Neuronal stem cell (in vitro differentiated cells): ENCODE measurements around the gene PDGFA.

ENCODE experiments used
- DNase-seq: peaks from one replicate; pipeline ENCODE4 v3.0.0-alpha.2; 2013; ENCODE audit warnings: low spot score
- H2AFZ ChIP-seq: one replicate; pipeline ENCODE4 v1.6.1; 2013; ENCODE audit warnings: mild to moderate bottlenecking, low read length, inconsistent platforms
- H2AK5ac ChIP-seq: 2 replicates; pipeline ENCODE4 v1.6.1; 2013; ENCODE audit warnings: low read depth, mild to moderate bottlenecking, inconsistent platforms, low read length, moderate library complexity, mixed read lengths
- H2BK120ac ChIP-seq: 2 replicates; pipeline ENCODE4 v1.6.1; 2013; ENCODE audit warnings: low read depth, mild to moderate bottlenecking, inconsistent platforms, low read length, moderate library complexity, mixed read lengths
- H2BK12ac ChIP-seq: one replicate; pipeline ENCODE4 v1.6.1; 2013; ENCODE audit warnings: low read length, inconsistent platforms
- H2BK15ac ChIP-seq: 2 replicates; pipeline ENCODE4 v1.6.1; 2013; ENCODE audit warnings: mild to moderate bottlenecking, low read length, inconsistent platforms, mixed read lengths
- H2BK5ac ChIP-seq: one replicate; pipeline ENCODE4 v1.6.1; 2013; ENCODE audit warnings: inconsistent platforms, mild to moderate bottlenecking, low read length, moderate library complexity
- H3K14ac ChIP-seq: one replicate; pipeline ENCODE4 v1.6.1; 2013; ENCODE audit warnings: low read length, inconsistent platforms
- H3K18ac ChIP-seq: 2 replicates; pipeline ENCODE4 v1.6.1; 2013; ENCODE audit warnings: low read length, inconsistent platforms
- H3K23ac ChIP-seq: 2 replicates; pipeline ENCODE4 v1.6.1; 2013; ENCODE audit warnings: low read depth, mild to moderate bottlenecking, mixed read lengths, low read length, inconsistent platforms; ENCODE audit not compliant: poor library complexity
- H3K27ac ChIP-seq: replicated peaks from 3 replicates; pipeline ENCODE4 v1.5.1; 2013; ENCODE audit warnings: low read length, inconsistent platforms
- H3K27me3 ChIP-seq, 3 experiments: 2 replicates each; pipeline ENCODE4 v1.6.1; 2013; ENCODE audit warnings: low read length in 3 of 3, mild to moderate bottlenecking in 2 of 3, inconsistent platforms in 1 of 3, low read depth in 1 of 3, mixed read lengths in 1 of 3, moderate library complexity in 1 of 3; ENCODE audit not compliant: control insufficient read depth in 3 of 3, insufficient read depth in 3 of 3
- H3K36me3 ChIP-seq, 2 donors: replicated peaks in 1 of 2; 2 replicates each; pipeline ENCODE4 v1.6.1; 2013; ENCODE audit warnings: low read length in 2 of 2; ENCODE audit not compliant: control insufficient read depth in 2 of 2, insufficient read depth in 2 of 2
- H3K4ac ChIP-seq: 2 replicates; pipeline ENCODE4 v1.6.1; 2013; ENCODE audit warnings: inconsistent platforms, mild to moderate bottlenecking, low read length, moderate library complexity
- H3K4me1 ChIP-seq, 2 donors: 1 replicate in 1 of 2; 2 replicates in 1 of 2; pipeline ENCODE4 v1.6.1; 2013; ENCODE audit warnings: low read length in 2 of 2, low read depth in 1 of 2; ENCODE audit not compliant: control insufficient read depth in 2 of 2, insufficient read depth in 1 of 2
- H3K4me2 ChIP-seq: one replicate; pipeline ENCODE4 v1.6.1; 2013; ENCODE audit warnings: mild to moderate bottlenecking, low read length, inconsistent platforms; ENCODE audit not compliant: insufficient read depth, poor library complexity, severe bottlenecking
- H3K4me3 ChIP-seq, 2 donors: 2 replicates each; pipeline ENCODE4 v1.5.1; 2013; ENCODE audit warnings: low read length in 2 of 2, mild to moderate bottlenecking in 2 of 2, inconsistent platforms in 1 of 2, moderate library complexity in 1 of 2
- H3K79me1 ChIP-seq: one replicate; pipeline ENCODE4 v1.6.1; 2013; ENCODE audit warnings: low read depth, mild to moderate bottlenecking, inconsistent platforms, low read length, moderate library complexity
- H3K9ac ChIP-seq: one replicate; pipeline ENCODE4 v1.6.1; 2013; ENCODE audit warnings: mild to moderate bottlenecking, low read depth, low read length, inconsistent platforms; ENCODE audit not compliant: poor library complexity
- H3K9me3 ChIP-seq, 2 donors: replicated peaks in 1 of 2; 2 replicates each; pipeline versions ENCODE3 to v1.6.1; 2013; ENCODE audit warnings: low read length in 2 of 2, mild to moderate bottlenecking in 2 of 2, inconsistent platforms in 1 of 2, low read depth in 1 of 2, mixed read lengths in 1 of 2, moderate library complexity in 1 of 2; ENCODE audit not compliant: control insufficient read depth in 2 of 2, insufficient read depth in 1 of 2
- H4K8ac ChIP-seq: one replicate; pipeline ENCODE4 v1.6.1; 2013; ENCODE audit warnings: low read depth, mild to moderate bottlenecking, inconsistent platforms, low read length, moderate library complexity
- H4K91ac ChIP-seq: one replicate; pipeline ENCODE4 v1.6.1; 2013; ENCODE audit warnings: low read length, low read depth, mild to moderate bottlenecking, inconsistent platforms; ENCODE audit not compliant: poor library complexity
- WGBS, 2 donors: extraction: QIAGEN DNeasy Blood & Tissue Kit; methylation state at CpG; one replicate each; pipeline ENCODE4 v1.1.7; 2013; ENCODE audit warnings: missing lambda C conversion rate in 2 of 2, mixed read lengths in 1 of 2; ENCODE audit not compliant: insufficient read length in 2 of 2, insufficient replicate concordance in 1 of 2; ENCODE audit errors: extremely low coverage in 2 of 2; 5-methylcytosine and 5-hydroxymethylcytosine counted together

Gene PDGFA

GRCh38 chr7:455110-455928 is 64.3 kb downstream of the PDGFA start:
- Histone ChIP-seq H3K23ac (peak overlapping the region; percentile 91), H2BK5ac (peak overlapping the region; percentile 75), H3K9ac (peak overlapping the region; percentile 44), H4K91ac (no peak overlapping the region), H3K4me2 (no peak overlapping the region), H3K4me1 (peaks cover 0 to 28% of the 10 kb centered on the region in 2 donors), H2BK120ac (peak overlapping the region; percentile 87), H3K18ac (peak overlapping the region; percentile 90), H3K14ac (peak overlapping the region; percentile 89), H3K27ac (no peak overlapping the region), H2BK15ac (peak overlapping the region; percentile 98), H3K27me3 (peaks cover 0 to 27% (median 7%) of the 10 kb centered on the region in 3 experiments), H2AFZ (no peak overlapping the region), H2AK5ac (peak overlapping the region; percentile 100), H3K9me3 (peaks cover 0 to 5% of the 10 kb centered on the region in 2 donors), H3K4me3 (no peak overlapping the region), H3K36me3 (no peaks in the 10 kb centered on the region), H3K4ac (no peak overlapping the region), H3K79me1 (peaks cover 2% of the 10 kb centered on the region), H4K8ac (no peak overlapping the region), H2BK12ac (peak overlapping the region; percentile 84)
- WGBS, 2 donors: no CpG with 5 or more reads among the region's 42 CpGs
- no peak for DNase-seq

DNA sequence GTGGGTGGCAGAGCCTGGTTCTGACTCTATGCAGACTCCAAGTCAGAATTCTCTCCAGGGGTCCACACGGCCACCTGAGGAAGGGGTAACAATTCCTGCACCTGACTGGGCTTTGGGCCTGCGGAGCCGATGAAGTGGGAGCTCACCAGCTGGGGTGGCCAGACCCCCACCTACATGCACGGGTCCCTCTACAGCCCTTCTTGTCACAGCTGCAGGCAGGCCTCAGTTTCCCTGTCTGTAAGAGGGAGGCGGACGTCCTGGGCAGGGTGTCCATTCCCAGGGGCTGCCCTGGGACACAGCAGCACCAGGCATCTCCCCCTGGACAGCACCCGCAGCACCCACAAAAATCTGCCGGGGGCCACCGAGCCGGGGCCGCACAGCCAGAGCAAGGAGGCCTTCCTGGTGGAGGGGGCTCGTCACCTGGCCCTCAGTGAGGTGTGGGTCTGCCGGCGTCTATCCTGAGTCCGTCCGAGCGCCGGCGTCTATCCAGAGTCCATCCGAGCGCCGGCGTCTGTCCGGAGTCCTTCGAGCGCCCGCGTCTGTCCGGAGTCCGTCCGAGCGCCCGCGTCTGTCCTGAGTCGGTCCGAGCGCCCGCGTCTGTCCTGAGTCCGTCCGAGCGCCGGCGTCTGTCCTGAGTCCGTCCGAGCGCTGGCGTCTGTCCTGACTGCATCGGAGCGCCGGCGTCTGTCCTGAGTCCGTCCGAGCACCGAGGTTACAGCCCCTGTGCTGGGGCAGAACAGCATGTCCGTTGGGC is 65.1 kb downstream of the PDGFA start:
- no peak overlapping the region for H3K4me3 ChIP-seq
- H3K79me1 ChIP-seq: peaks cover 2% of the 10 kb centered on the region
- peaks cover 0 to 24% of the 10 kb centered on the region in 2 donors for H3K4me1 ChIP-seq
- peaks cover 0 to 3% of the 10 kb centered on the region in 2 donors for H3K9me3 ChIP-seq
- DNase-seq: no peak
- peak overlapping the region; percentile 91 for H3K23ac ChIP-seq
- no peak overlapping the region for H2AFZ ChIP-seq
- H3K4ac ChIP-seq: no peak overlapping the region
- no peak overlapping the region for H4K8ac ChIP-seq
- peak overlapping the region; percentile 90 for H3K18ac ChIP-seq
- peak overlapping the region; percentile 100 for H2AK5ac ChIP-seq
- peak overlapping the region; percentile 12 for H3K9ac ChIP-seq
- H2BK5ac ChIP-seq: peak overlapping the region; percentile 53
- H3K27me3 ChIP-seq: peaks cover 0 to 33% (median 7%) of the 10 kb centered on the region in 3 experiments
- H3K4me2 ChIP-seq: no peak overlapping the region
- H3K36me3 ChIP-seq: no peaks in the 10 kb centered on the region
- no CpG with 5 or more reads among the region's 56 CpGs for WGBS, 2 donors
- no peak overlapping the region for H3K27ac ChIP-seq
- H2BK15ac ChIP-seq: peak overlapping the region; percentile 98
- H3K14ac ChIP-seq: peak overlapping the region; percentile 38
- peak overlapping the region; percentile 87 for H2BK120ac ChIP-seq
- H2BK12ac ChIP-seq: peak overlapping the region; percentile 84
- no peak overlapping the region for H4K91ac ChIP-seq

DNA sequence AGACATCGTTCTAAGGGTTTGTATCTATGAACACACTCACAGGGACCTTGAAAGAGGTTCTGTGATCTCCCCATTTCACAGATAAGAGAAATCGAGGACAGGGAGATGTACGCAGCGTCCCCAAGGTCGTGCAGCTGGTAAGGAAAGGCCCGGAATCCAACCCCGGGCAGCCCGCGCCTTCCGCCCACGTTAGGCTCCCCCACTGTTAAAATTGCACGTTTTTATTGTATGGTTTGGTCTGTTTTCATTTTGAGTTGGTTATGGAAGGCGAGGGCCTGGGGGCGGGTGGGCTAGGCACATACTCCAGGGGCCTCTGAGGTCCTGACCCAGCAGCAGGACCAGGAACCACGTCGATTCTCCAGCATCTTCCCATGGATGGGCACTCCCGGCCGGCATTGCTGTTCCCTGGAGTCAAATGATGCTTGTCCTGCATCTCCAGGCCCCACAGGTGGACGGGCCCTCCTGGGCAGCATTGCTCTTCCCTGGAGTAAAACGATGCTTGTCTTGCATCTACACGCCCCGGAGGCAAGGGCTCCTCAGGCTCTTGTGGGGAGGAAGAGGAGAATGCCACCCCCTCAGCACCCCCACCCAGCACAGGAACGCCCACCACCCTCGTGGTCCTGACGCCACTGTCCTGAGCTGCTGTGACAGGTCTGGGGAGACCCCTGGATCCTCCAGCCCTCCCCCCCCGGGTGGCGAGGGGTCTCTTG is 65.9 kb downstream of the PDGFA start:
- no peak overlapping the region for H3K4ac ChIP-seq
- no CpG with 5 or more reads among the region's 27 CpGs for WGBS, 2 donors

More for the DNA sequence above, 65.9 kb downstream of the PDGFA start:
- peak overlapping the region; percentile 89 for H3K18ac ChIP-seq
- H3K27ac ChIP-seq: no peak overlapping the region
- peak overlapping the region; percentile 91 for H2BK15ac ChIP-seq
- H3K4me3 ChIP-seq: no peak overlapping the region
- peaks cover 2% of the 10 kb centered on the region for H3K79me1 ChIP-seq
- no peak overlapping the region for H4K91ac ChIP-seq
- H3K23ac ChIP-seq: no peak overlapping the region
- no peak for DNase-seq
- no peak overlapping the region for H3K4me2 ChIP-seq
- no peaks in the 10 kb centered on the region for H3K36me3 ChIP-seq
- H2AK5ac ChIP-seq: peak overlapping the region; percentile 100
- H3K27me3 ChIP-seq: peaks cover 0 to 35% (median 7%) of the 10 kb centered on the region in 3 experiments
- peak overlapping the region; percentile 38 for H3K14ac ChIP-seq
- peak overlapping the region; percentile 88 for H2BK12ac ChIP-seq
- H4K8ac ChIP-seq: no peak overlapping the region
- peak overlapping the region; percentile 90 for H2BK5ac ChIP-seq
- H3K9ac ChIP-seq: peak overlapping the region; percentile 63
- H2BK120ac ChIP-seq: no peak overlapping the region
- no peaks in the 10 kb centered on the region for H3K9me3 ChIP-seq
- peaks cover 0 to 27% of the 10 kb centered on the region in 2 donors for H3K4me1 ChIP-seq
- no peak overlapping the region for H2AFZ ChIP-seq
